Loucy (cell line): ENCODE data around the gene FANCE.

Experiments used
- H2AFZ ChIP-seq: fragments of 200-600 bp; sonication (generic); 2 replicates; pipeline ENCODE4 v1.6.0; 2016; ENCODE audit warnings: antibody characterized with exemption, mild to moderate bottlenecking, low read length, moderate library complexity
- H3F3A ChIP-seq: fragments of 200-600 bp; 2 replicates; pipeline ENCODE4 v1.6.0; 2016; ENCODE audit warnings: antibody characterized with exemption, low read depth, mild to moderate bottlenecking
- H3K27me3 ChIP-seq: fragments of 200-600 bp; sonication (generic); 2 replicates; pipeline ENCODE4 v1.6.1; 2014; ENCODE audit warnings: low read length, mild to moderate bottlenecking; ENCODE audit not compliant: insufficient read depth, poor library complexity, severe bottlenecking
- H3K36me3 ChIP-seq: fragments of 200-600 bp; sonication (generic); 2 replicates; pipeline ENCODE4 v1.6.1; 2016; ENCODE audit warnings: low read length; ENCODE audit not compliant: insufficient read depth
- H3K4me1 ChIP-seq: fragments of 200-600 bp; sonication (generic); 2 replicates; pipeline ENCODE4 v1.5.1; 2014; ENCODE audit warnings: low read length, mild to moderate bottlenecking; ENCODE audit not compliant: insufficient read depth, poor library complexity, severe bottlenecking
- H3K4me2 ChIP-seq: fragments of 200-600 bp; sonication (generic); 2 replicates; pipeline ENCODE4 v1.6.0; 2014; ENCODE audit warnings: antibody characterized with exemption, low read length, low read depth, mild to moderate bottlenecking; ENCODE audit not compliant: poor library complexity, severe bottlenecking
- H3K4me3 ChIP-seq: fragments of 200-600 bp; sonication (generic); 2 replicates; pipeline ENCODE4 v1.5.1; 2014; ENCODE audit warnings: low read length, mild to moderate bottlenecking, mixed read lengths; ENCODE audit not compliant: poor library complexity, severe bottlenecking
- H3K79me2 ChIP-seq: fragments of 200-600 bp; sonication (generic); 2 replicates; pipeline ENCODE4 v1.6.1; 2014; ENCODE audit warnings: low read length; ENCODE audit not compliant: insufficient read depth
- H3K9ac ChIP-seq: fragments of 200-600 bp; sonication (generic); 2 replicates; pipeline ENCODE4 v1.6.0; 2014; ENCODE audit warnings: mild to moderate bottlenecking, low read depth, low read length, moderate library complexity; ENCODE audit not compliant: poor library complexity, severe bottlenecking
- H3K9me2 ChIP-seq: fragments of 200-600 bp; sonication (generic); replicated peaks from 2 replicates; pipeline ENCODE4 v1.6.1; 2016; ENCODE audit warnings: low read depth, low read length, mixed read lengths
- H3K9me3 ChIP-seq: fragments of 200-600 bp; sonication (generic); 2 replicates; pipeline ENCODE4 v1.6.1; 2014; ENCODE audit warnings: mild to moderate bottlenecking, antibody characterized with exemption, low read length, low read depth; ENCODE audit not compliant: insufficient read depth
- H4K20me1 ChIP-seq: fragments of 200-600 bp; sonication (generic); 2 replicates; pipeline ENCODE4 v1.6.0; 2014; ENCODE audit warnings: antibody characterized with exemption, low read length, mild to moderate bottlenecking; ENCODE audit not compliant: insufficient read depth, poor library complexity, severe bottlenecking
- EZH2phosphoT487 ChIP-seq: fragments of 200-600 bp; IDR thresholded peaks from 2 replicates; pipeline ENCODE4 v1.6.1; 2018; ENCODE audit warnings: antibody characterized with exemption, mild to moderate bottlenecking, moderate library complexity, borderline replicate concordance
- TF ChIP-seq, protein P1 (sequence below): fragments of 200-600 bp; sonication (generic); conservative IDR thresholded peaks from 2 replicates; pipeline ENCODE4 v1.5.1; 2014; ENCODE audit warnings: mild to moderate bottlenecking, antibody characterized with exemption, low read length

Gene FANCE

GRCh38 chr6:35490821-35491557 is 38.9 kb downstream of the FANCE start:
- TF ChIP-seq, protein P1, sequence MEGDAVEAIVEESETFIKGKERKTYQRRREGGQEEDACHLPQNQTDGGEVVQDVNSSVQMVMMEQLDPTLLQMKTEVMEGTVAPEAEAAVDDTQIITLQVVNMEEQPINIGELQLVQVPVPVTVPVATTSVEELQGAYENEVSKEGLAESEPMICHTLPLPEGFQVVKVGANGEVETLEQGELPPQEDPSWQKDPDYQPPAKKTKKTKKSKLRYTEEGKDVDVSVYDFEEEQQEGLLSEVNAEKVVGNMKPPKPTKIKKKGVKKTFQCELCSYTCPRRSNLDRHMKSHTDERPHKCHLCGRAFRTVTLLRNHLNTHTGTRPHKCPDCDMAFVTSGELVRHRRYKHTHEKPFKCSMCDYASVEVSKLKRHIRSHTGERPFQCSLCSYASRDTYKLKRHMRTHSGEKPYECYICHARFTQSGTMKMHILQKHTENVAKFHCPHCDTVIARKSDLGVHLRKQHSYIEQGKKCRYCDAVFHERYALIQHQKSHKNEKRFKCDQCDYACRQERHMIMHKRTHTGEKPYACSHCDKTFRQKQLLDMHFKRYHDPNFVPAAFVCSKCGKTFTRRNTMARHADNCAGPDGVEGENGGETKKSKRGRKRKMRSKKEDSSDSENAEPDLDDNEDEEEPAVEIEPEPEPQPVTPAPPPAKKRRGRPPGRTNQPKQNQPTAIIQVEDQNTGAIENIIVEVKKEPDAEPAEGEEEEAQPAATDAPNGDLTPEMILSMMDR, result no peak
- TF ChIP-seq EZH2phosphoT487, result no peak
- Histone ChIP-seq H3K4me2 (no peak overlapping the region), H4K20me1 (no peaks in the 10 kb centered on the region), H3F3A (no peaks in the 10 kb centered on the region), H3K4me3 (no peak overlapping the region), H3K4me1 (peaks cover 22% of the 10 kb centered on the region), H3K9ac (no peak overlapping the region), H3K9me3 (no peaks in the 10 kb centered on the region), H3K9me2 (no peaks in the 10 kb centered on the region), H3K27me3 (no peaks in the 10 kb centered on the region), H3K79me2 (no peaks in the 10 kb centered on the region), H3K36me3 (no peaks in the 10 kb centered on the region), H2AFZ (no peak overlapping the region)

DNA sequence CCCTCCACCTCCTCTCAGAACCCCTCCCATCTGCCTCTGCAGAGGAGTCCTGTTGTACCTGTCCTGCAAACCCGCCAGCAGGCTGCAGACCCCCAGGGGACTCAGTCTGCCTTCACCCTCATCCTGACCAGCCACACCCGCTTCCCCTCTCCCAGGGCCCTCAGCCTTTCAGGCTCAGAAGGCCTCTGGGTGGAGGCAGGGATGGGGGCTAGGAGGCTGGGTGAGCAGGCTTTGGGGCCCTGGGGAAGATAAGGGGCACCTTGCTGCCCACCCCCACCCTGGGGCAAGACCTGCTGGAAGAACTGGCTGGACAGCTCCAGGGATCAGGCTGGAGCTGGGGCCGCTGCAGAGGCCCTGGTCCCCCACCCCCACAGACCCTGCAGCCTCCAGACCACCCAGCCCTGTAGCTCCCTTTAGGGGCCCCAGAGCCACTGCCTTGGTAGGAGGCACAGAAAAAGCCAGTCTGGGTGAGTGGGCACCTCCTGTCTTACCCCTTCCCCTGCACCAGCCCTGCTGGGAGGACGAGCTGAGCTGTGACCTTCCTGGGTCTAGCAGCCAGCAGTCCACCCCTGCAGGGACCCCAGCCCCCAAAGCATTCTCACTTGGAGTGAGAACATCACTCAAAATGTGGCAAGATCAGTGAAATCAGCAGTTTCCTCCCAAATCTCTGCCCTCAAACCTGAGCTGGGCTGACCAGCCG is 39.6 kb downstream of the FANCE start:
- TF ChIP-seq, protein P1, result no peak
- TF ChIP-seq EZH2phosphoT487, result no peak
- H3K36me3 ChIP-seq, result no peaks in the 10 kb centered on the region
- H2AFZ ChIP-seq, result no peak overlapping the region
- no peaks in the 10 kb centered on the region for H3K79me2 ChIP-seq
- no peak overlapping the region for H3K9ac ChIP-seq
- H3K9me3 ChIP-seq, result no peaks in the 10 kb centered on the region
- no peaks in the 10 kb centered on the region for H3F3A ChIP-seq
- peaks cover 22% of the 10 kb centered on the region for H3K4me1 ChIP-seq
- no peaks in the 10 kb centered on the region for H3K27me3 ChIP-seq
- no peaks in the 10 kb centered on the region for H4K20me1 ChIP-seq
- no peak overlapping the region for H3K4me3 ChIP-seq
- no peak overlapping the region for H3K4me2 ChIP-seq
- H3K9me2 ChIP-seq, result no peaks in the 10 kb centered on the region

DNA sequence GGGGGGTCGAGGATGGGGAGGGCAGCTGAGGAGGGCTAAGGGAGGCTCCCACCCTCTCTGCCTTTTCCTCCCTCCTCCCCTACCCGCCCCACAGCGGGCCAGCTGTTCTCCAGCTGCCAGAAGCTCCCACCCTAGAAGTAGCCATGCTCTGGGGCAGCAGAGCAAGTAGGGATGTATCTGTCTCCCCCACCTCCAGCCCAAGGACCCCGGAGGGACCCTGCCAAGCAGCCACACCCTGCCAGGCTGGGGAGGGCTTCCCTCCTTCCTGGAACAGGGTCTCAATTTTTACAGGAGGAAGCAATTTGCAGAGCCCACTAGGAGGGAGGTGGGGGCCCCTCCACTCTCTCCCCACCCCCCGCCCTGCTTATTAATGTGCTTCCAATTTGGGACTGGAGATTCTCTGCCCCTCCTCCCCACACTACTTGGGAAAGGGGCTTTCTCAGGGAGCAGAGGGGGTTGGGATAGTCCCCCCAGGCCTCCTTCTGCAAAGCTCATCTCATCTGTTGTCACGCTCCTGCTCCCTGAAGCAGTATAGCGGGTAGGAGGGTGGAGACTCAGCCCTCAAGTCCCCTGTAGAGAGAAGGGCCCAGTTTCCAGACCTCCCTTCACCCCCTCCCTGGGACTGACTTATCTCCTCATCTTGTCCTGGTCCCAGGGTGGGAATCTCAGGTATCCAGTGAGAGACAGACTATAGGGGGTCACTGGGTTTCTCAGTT is 40.3 kb downstream of the FANCE start:
- no peak overlapping the region for H3K4me3 ChIP-seq
- H3K27me3 ChIP-seq, result peaks cover 1% of the 10 kb centered on the region
- no peak overlapping the region for H3K9ac ChIP-seq
- no peaks in the 10 kb centered on the region for H4K20me1 ChIP-seq
- no peaks in the 10 kb centered on the region for H3K79me2 ChIP-seq
- H3K36me3 ChIP-seq, result no peaks in the 10 kb centered on the region
- H3F3A ChIP-seq, result no peaks in the 10 kb centered on the region
- H3K4me1 ChIP-seq, result peaks cover 22% of the 10 kb centered on the region
- H3K4me2 ChIP-seq, result no peak overlapping the region
- TF ChIP-seq, protein P1, result no peak
- no peak for TF ChIP-seq EZH2phosphoT487
- no peaks in the 10 kb centered on the region for H3K9me3 ChIP-seq
- H3K9me2 ChIP-seq, result no peaks in the 10 kb centered on the region
- no peak overlapping the region for H2AFZ ChIP-seq
